ENCODE results near the gene PRKCA. TPM values are rescaled to one million over a fixed set of nuclear protein-coding genes. Genes with fewer than 3 reads are reported as not detected.

Gene PRKCA
- total and polyA plus RNA-seq, 4 donors = 3.0 to 14.1 (median 5.4) TPM

- TF ChIP-seq, protein P1, sequence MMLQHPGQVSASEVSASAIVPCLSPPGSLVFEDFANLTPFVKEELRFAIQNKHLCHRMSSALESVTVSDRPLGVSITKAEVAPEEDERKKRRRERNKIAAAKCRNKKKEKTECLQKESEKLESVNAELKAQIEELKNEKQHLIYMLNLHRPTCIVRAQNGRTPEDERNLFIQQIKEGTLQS (IDR thresholded peaks at IDR 0.05) = no peak
- TF ChIP-seq MAX (IDR thresholded peaks at IDR 0.05) (no peak), EGR1 (IDR thresholded peaks at IDR 0.05; ENCODE audit: low read depth in 2 of 2) (no peak), FOXA1 (IDR thresholded peaks at IDR 0.05) (no peak), HNF4G (IDR thresholded peaks at IDR 0.05) (no peak), SP1 (IDR thresholded peaks at IDR 0.05) (no peak), REST (IDR thresholded peaks at IDR 0.05) (no peak), YY1 (IDR thresholded peaks at IDR 0.05) (no peak), NR2F2 (IDR thresholded peaks at IDR 0.05) (no peak), RAD21 (IDR thresholded peaks at IDR 0.05) (no peak), FOXA2 (IDR thresholded peaks at IDR 0.05) (no peak), RXRA (IDR thresholded peaks at IDR 0.05) (no peak), TAF1 (conservative IDR thresholded peaks at IDR 0.05) (no peak), JUND (IDR thresholded peaks at IDR 0.05) (no peak), GABPA (IDR thresholded peaks at IDR 0.05 in 1 of 2, conservative IDR thresholded peaks at IDR 0.05 in 1 of 2) (no peak)
- TF ChIP-seq, protein P2, sequence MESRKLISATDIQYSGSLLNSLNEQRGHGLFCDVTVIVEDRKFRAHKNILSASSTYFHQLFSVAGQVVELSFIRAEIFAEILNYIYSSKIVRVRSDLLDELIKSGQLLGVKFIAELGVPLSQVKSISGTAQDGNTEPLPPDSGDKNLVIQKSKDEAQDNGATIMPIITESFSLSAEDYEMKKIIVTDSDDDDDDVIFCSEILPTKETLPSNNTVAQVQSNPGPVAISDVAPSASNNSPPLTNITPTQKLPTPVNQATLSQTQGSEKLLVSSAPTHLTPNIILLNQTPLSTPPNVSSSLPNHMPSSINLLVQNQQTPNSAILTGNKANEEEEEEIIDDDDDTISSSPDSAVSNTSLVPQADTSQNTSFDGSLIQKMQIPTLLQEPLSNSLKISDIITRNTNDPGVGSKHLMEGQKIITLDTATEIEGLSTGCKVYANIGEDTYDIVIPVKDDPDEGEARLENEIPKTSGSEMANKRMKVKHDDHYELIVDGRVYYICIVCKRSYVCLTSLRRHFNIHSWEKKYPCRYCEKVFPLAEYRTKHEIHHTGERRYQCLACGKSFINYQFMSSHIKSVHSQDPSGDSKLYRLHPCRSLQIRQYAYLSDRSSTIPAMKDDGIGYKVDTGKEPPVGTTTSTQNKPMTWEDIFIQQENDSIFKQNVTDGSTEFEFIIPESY (IDR thresholded peaks at IDR 0.05) = no peak
- TF ChIP-seq, protein P3, sequence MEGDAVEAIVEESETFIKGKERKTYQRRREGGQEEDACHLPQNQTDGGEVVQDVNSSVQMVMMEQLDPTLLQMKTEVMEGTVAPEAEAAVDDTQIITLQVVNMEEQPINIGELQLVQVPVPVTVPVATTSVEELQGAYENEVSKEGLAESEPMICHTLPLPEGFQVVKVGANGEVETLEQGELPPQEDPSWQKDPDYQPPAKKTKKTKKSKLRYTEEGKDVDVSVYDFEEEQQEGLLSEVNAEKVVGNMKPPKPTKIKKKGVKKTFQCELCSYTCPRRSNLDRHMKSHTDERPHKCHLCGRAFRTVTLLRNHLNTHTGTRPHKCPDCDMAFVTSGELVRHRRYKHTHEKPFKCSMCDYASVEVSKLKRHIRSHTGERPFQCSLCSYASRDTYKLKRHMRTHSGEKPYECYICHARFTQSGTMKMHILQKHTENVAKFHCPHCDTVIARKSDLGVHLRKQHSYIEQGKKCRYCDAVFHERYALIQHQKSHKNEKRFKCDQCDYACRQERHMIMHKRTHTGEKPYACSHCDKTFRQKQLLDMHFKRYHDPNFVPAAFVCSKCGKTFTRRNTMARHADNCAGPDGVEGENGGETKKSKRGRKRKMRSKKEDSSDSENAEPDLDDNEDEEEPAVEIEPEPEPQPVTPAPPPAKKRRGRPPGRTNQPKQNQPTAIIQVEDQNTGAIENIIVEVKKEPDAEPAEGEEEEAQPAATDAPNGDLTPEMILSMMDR (IDR thresholded peaks at IDR 0.05; ENCODE audit: low read depth, low read length, missing input control) = no peak
- H3K9me3 ChIP-seq (ENCODE audit: control insufficient read depth in 4 of 4, low read length in 3 of 4) = no peaks in the 10 kb centered on the region
- H3K27ac ChIP-seq (ENCODE audit: low read depth in 1 of 2, low read length in 2 of 2) = no peak overlapping the region
- no peak overlapping the region for H3K4me3 ChIP-seq (ENCODE audit: low read depth in 1 of 3, low read length in 3 of 3)
- no peak overlapping the region for H3K9ac ChIP-seq (ENCODE audit: low read depth in 1 of 2, low read length in 2 of 2)
- WGBS = 94% methylated on average over 12 of the region's 12 CpGs
- peaks cover 0 to 18% (median 9%) of the 10 kb centered on the region in 4 donors for H3K36me3 ChIP-seq (ENCODE audit: control insufficient read depth in 4 of 4, insufficient read depth in 3 of 4, low read depth in 1 of 4, low read length in 3 of 4)
- H3K4me1 ChIP-seq (ENCODE audit: control insufficient read depth in 4 of 4, insufficient read depth in 4 of 4, low read length in 3 of 4) = no peaks in the 10 kb centered on the region
- no peak for DNase-seq (ENCODE audit: low spot score)
- no peaks in the 10 kb centered on the region for H3K27me3 ChIP-seq (ENCODE audit: control insufficient read depth in 4 of 4, insufficient read depth in 4 of 4, low read length in 3 of 4)
Observed at GRCh38 chr17:66649818-66650543, 347.6 kb downstream of the PRKCA start.

Measured in liver (tissue), 9 donors.